GM23338 (cell line): ENCODE results near the gene DRGX. TPM values are rescaled to one million over a fixed set of nuclear protein-coding genes. Genes with fewer than 3 reads are reported as not detected.

Experiments
- ATAC-seq: fragments of 200-7000 bp; cut with Tn5 transposase; 3 replicates; pipeline ENCODE4 v1.9.1; 2020
- DNase-seq: peaks from one replicate; pipeline ENCODE4 v3.0.0-alpha.2; 2015; ENCODE audit warnings: low spot score
- H2AFZ ChIP-seq: fragments of 200-600 bp; sonication (generic); 2 replicates; pipeline ENCODE4 v1.8.0; 2016; ENCODE audit warnings: antibody characterized with exemption, mild to moderate bottlenecking, moderate library complexity
- H3F3A ChIP-seq: fragments of 200-600 bp; sonication (generic); replicated peaks from 2 replicates; pipeline ENCODE4 v1.8.0; 2017; ENCODE audit warnings: antibody characterized with exemption, mixed run types, low read depth
- H3K27ac ChIP-seq: fragments of 200-600 bp; sonication (generic); 2 replicates; pipeline ENCODE4 v1.6.1; 2016; ENCODE audit warnings: low read depth
- H3K27me3 ChIP-seq: fragments of 200-600 bp; sonication (generic); 2 replicates; pipeline ENCODE4 v1.8.0; 2016; ENCODE audit warnings: mild to moderate bottlenecking, mixed run types, moderate library complexity; ENCODE audit not compliant: insufficient read depth
- H3K36me3 ChIP-seq: fragments of 200-600 bp; sonication (generic); 2 replicates; pipeline ENCODE4 v1.8.0; 2016; ENCODE audit warnings: mild to moderate bottlenecking; ENCODE audit not compliant: insufficient read depth
- H3K4me1 ChIP-seq: fragments of 200-600 bp; sonication (generic); 2 replicates; pipeline ENCODE4 v1.8.0; 2016; ENCODE audit warnings: mild to moderate bottlenecking, moderate library complexity; ENCODE audit not compliant: insufficient read depth
- H3K4me2 ChIP-seq: fragments of 200-600 bp; sonication (generic); 2 replicates; pipeline ENCODE4 v1.7.1; 2017; ENCODE audit warnings: mixed run types
- H3K4me3 ChIP-seq: fragments of 200-600 bp; sonication (generic); 2 replicates; pipeline ENCODE4 v1.6.1; 2016; ENCODE audit warnings: mixed run types
- H3K79me2 ChIP-seq: fragments of 200-600 bp; sonication (generic); replicated peaks from 2 replicates; pipeline ENCODE4 v1.8.0; 2017; ENCODE audit warnings: mild to moderate bottlenecking; ENCODE audit not compliant: insufficient read depth
- H3K9me2 ChIP-seq: fragments of 200-600 bp; sonication (generic); 2 replicates; pipeline ENCODE4 v1.8.0; 2017; ENCODE audit not compliant: insufficient read depth
- H4K20me1 ChIP-seq: fragments of 200-600 bp; sonication (generic); replicated peaks from 2 replicates; pipeline ENCODE4 v1.8.0; 2017; ENCODE audit warnings: mild to moderate bottlenecking; ENCODE audit not compliant: insufficient read depth
- H3K27ac Mint-ChIP-seq: 2 replicates; pipeline ENCODE4 v1.8.0; 2020; ENCODE audit warnings: inconsistent platforms, mild to moderate bottlenecking, moderate library complexity, mixed read lengths
- H3K27me3 Mint-ChIP-seq: 3 replicates; pipeline ENCODE4 v1.8.0; 2022; ENCODE audit warnings: low read depth, mild to moderate bottlenecking, moderate library complexity, mixed read lengths, inconsistent platforms; ENCODE audit not compliant: insufficient read depth, poor library complexity
- H3K36me3 Mint-ChIP-seq: 3 replicates; pipeline ENCODE4 v1.8.0; 2021; ENCODE audit warnings: low read depth, mild to moderate bottlenecking, inconsistent platforms, moderate library complexity, mixed read lengths
- H3K4me1 Mint-ChIP-seq: 3 replicates; pipeline ENCODE4 v1.8.0; 2020; ENCODE audit warnings: mild to moderate bottlenecking, inconsistent platforms, mixed read lengths
- H3K4me3 Mint-ChIP-seq: 3 replicates; pipeline ENCODE4 v1.8.0; 2021; ENCODE audit warnings: moderate library complexity, mild to moderate bottlenecking, inconsistent platforms, mixed read lengths
- H3K9me3 Mint-ChIP-seq: 3 replicates; pipeline ENCODE4 v1.8.0; 2020; ENCODE audit warnings: moderate library complexity, mild to moderate bottlenecking, inconsistent platforms, mixed read lengths
- CREB1 ChIP-seq: fragments of 250-450 bp; sonication (Bioruptor Pico); IDR thresholded peaks from 2 replicates; pipeline ENCODE4 v1.5.0; 2020; ENCODE audit warnings: low read depth, mild to moderate bottlenecking, moderate library complexity
- EZH2phosphoT487 ChIP-seq: fragments of 200-600 bp; sonication (generic); IDR thresholded peaks from one replicate; pipeline ENCODE4 v1.8.1; 2018; ENCODE audit warnings: antibody characterized with exemption; ENCODE audit not compliant: unreplicated experiment
- NANOG ChIP-seq: IDR thresholded peaks from 2 replicates; pipeline ENCODE4 v1.6.1; 2016; ENCODE audit warnings: antibody characterized with exemption, borderline replicate concordance
- STAT1 ChIP-seq: IDR thresholded peaks from one replicate; pipeline ENCODE4 v1.6.1; 2016; ENCODE audit warnings: antibody characterized with exemption; ENCODE audit not compliant: unreplicated experiment
- ZNF114 ChIP-seq: fragments of 250-450 bp; sonication (Bioruptor Pico); IDR thresholded peaks from 2 replicates; pipeline ENCODE4 v1.5.0; 2020; ENCODE audit warnings: mild to moderate bottlenecking, moderate library complexity
- ZNF331 ChIP-seq: fragments of 250-450 bp; sonication (Bioruptor Pico); IDR thresholded peaks from 2 replicates; pipeline ENCODE4 v1.5.0; 2020; ENCODE audit warnings: low read depth, mild to moderate bottlenecking, moderate library complexity
- polyA plus RNA-seq: library from polyadenylated mRNA; unstranded; fragments of >200 nt; fragmentation: Nextera tagmentation; extraction: Ambion mirVana; gene quantifications from 2 replicates; pipeline ENCODE4 v1.2.1, GENCODE V29; 2016
- total RNA-seq: library from RNA; depleted of rRNA; stranded (reverse); fragments of >200 nt; shearing (Covaris generic); gene quantifications from 2 replicates; pipeline ENCODE4 v1.2.3, GENCODE V29; 2014
- TF ChIP-seq, protein P1 (sequence below): IDR thresholded peaks from 2 replicates; pipeline ENCODE4 v1.6.1; 2016; ENCODE audit warnings: antibody characterized with exemption
- TF ChIP-seq, protein P2 (sequence below): IDR thresholded peaks from one replicate; pipeline ENCODE4 v1.6.1; 2018; ENCODE audit warnings: antibody characterized with exemption; ENCODE audit not compliant: unreplicated experiment

DRGX gene
- total and polyA plus RNA-seq, 2 experiments from 2014 or later: not detected

DNA sequence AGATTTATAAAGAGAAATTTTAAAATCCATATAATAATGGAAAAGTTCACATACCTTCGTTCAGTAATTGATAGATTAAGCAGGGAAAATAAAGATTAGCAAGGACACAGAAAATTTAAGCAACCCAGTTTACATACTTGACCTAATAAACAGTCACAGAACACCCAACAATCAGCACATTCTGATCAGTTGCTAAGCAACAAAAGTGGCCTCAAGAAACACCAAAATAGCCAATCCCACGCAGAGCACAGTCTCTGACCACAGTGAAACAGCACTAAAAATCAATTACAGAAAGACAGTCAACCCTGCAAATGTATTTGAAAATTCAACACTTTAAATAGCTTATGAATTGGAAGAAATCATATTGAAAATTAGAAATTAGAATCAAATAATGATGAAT is 39.3 kb upstream of the DRGX start:
- H3K4me3 ChIP-seq: no peak overlapping the region
- Mint-ChIP-seq H3K4me1 (no peaks in the 10 kb centered on the region), H3K36me3 (peaks cover 6% of the 10 kb centered on the region; the same call in 2 of the 3 replicates), H3K27ac (no peak overlapping the region), H3K9me3 (peaks cover 14% of the 10 kb centered on the region; the same call in 2 of the 3 replicates), H3K27me3 (peaks cover 2% of the 10 kb centered on the region), H3K4me3 (no peak overlapping the region)
- no peaks in the 10 kb centered on the region for H3K9me2 ChIP-seq
- no peak overlapping the region for H2AFZ ChIP-seq
- H3K27me3 ChIP-seq: no peaks in the 10 kb centered on the region
- H3K36me3 ChIP-seq: no peaks in the 10 kb centered on the region
- H3K4me1 ChIP-seq: no peaks in the 10 kb centered on the region
- no peak for TF ChIP-seq ZNF331
- DNase-seq (peak; percentile 16), ATAC-seq (no peak)
- no peaks in the 10 kb centered on the region for H3F3A ChIP-seq
- H4K20me1 ChIP-seq: no peaks in the 10 kb centered on the region
- no peaks in the 10 kb centered on the region for H3K79me2 ChIP-seq
- H3K27ac ChIP-seq: no peak overlapping the region
- H3K4me2 ChIP-seq: no peak overlapping the region

DNA sequence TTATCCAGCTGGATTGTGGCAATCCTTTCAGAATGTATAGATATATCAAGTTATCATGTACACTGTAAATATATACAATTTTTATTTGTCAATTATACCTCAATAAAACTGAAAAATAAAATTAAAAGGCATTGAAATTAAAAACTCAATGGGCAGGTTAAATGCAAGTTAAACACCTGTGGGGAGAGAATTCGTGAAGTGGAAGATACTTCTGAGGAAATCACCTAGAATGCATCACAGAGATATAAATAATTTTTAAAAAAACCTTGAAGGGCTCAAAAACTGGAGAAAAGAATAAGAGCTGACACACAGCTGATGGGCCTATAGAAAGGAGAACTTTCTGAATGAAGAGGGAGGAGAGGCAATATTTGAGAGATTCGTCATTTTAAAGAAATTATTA is 37.2 kb upstream of the DRGX start:
- TF ChIP-seq ZNF331 (no peak), NANOG (no peak), ZNF114 (CRISPR knock-in tag) (no peak), STAT1 (no peak), CREB1 (no peak), EZH2phosphoT487 (no peak)
- TF ChIP-seq, protein P1, sequence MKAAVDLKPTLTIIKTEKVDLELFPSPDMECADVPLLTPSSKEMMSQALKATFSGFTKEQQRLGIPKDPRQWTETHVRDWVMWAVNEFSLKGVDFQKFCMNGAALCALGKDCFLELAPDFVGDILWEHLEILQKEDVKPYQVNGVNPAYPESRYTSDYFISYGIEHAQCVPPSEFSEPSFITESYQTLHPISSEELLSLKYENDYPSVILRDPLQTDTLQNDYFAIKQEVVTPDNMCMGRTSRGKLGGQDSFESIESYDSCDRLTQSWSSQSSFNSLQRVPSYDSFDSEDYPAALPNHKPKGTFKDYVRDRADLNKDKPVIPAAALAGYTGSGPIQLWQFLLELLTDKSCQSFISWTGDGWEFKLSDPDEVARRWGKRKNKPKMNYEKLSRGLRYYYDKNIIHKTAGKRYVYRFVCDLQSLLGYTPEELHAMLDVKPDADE: no peak
- TF ChIP-seq, protein P2, sequence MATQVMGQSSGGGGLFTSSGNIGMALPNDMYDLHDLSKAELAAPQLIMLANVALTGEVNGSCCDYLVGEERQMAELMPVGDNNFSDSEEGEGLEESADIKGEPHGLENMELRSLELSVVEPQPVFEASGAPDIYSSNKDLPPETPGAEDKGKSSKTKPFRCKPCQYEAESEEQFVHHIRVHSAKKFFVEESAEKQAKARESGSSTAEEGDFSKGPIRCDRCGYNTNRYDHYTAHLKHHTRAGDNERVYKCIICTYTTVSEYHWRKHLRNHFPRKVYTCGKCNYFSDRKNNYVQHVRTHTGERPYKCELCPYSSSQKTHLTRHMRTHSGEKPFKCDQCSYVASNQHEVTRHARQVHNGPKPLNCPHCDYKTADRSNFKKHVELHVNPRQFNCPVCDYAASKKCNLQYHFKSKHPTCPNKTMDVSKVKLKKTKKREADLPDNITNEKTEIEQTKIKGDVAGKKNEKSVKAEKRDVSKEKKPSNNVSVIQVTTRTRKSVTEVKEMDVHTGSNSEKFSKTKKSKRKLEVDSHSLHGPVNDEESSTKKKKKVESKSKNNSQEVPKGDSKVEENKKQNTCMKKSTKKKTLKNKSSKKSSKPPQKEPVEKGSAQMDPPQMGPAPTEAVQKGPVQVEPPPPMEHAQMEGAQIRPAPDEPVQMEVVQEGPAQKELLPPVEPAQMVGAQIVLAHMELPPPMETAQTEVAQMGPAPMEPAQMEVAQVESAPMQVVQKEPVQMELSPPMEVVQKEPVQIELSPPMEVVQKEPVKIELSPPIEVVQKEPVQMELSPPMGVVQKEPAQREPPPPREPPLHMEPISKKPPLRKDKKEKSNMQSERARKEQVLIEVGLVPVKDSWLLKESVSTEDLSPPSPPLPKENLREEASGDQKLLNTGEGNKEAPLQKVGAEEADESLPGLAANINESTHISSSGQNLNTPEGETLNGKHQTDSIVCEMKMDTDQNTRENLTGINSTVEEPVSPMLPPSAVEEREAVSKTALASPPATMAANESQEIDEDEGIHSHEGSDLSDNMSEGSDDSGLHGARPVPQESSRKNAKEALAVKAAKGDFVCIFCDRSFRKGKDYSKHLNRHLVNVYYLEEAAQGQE: no peak

More for the DNA sequence above, 37.2 kb upstream of the DRGX start:
- no peak overlapping the region for H3K4me2 ChIP-seq
- H3F3A ChIP-seq: no peaks in the 10 kb centered on the region
- H3K4me1 Mint-ChIP-seq: no peaks in the 10 kb centered on the region
- 0 out of 3 replicates have a peak, but pooled peaks cover 1% of the 10 kb centered on the region for H3K36me3 Mint-ChIP-seq
- no peak overlapping the region for H3K27ac ChIP-seq
- no peaks in the 10 kb centered on the region for H3K79me2 ChIP-seq
- ATAC-seq (no peak), DNase-seq (no peak)
- H3K4me3 Mint-ChIP-seq: no peak overlapping the region
- no peaks in the 10 kb centered on the region for H4K20me1 ChIP-seq
- no peaks in the 10 kb centered on the region for H3K36me3 ChIP-seq
- H3K27ac Mint-ChIP-seq: no peak overlapping the region
- H3K4me3 ChIP-seq: no peak overlapping the region
- no peaks in the 10 kb centered on the region for H3K27me3 ChIP-seq
- no peaks in the 10 kb centered on the region for H3K4me1 ChIP-seq
- H2AFZ ChIP-seq: no peak overlapping the region
- peaks cover 4% of the 10 kb centered on the region; the same call in 1 of the 2 replicates for H3K9me2 ChIP-seq
- peaks cover under 1% of the 10 kb centered on the region for H3K27me3 Mint-ChIP-seq
- peaks cover 11% of the 10 kb centered on the region; the same call in 2 of the 3 replicates for H3K9me3 Mint-ChIP-seq
